Ovary (tissue), 3 donors: ENCODE measurements around the gene PTP4A1.

ENCODE experiments used
- EP300 ChIP-seq: sonication (generic); formaldehyde crosslinking; IDR thresholded peaks from one replicate; pipeline ENCODE4 v1.6.1; 2017; ENCODE audit warnings: antibody characterized with exemption
- POLR2A ChIP-seq: fragments of 450-650 bp; IDR thresholded peaks from one replicate; pipeline ENCODE4 v1.6.1; 2017; ENCODE audit warnings: antibody characterized with exemption, mild to moderate bottlenecking, moderate library complexity
- TF ChIP-seq, protein P1 (sequence below), 3 donors: fragments of 450-650 bp in 2 of 3; fragments of 200-600 bp in 1 of 3; IDR thresholded peaks; one replicate each; pipeline versions ENCODE4 v1.5.1 to v1.8.0; 2016 to 2022; ENCODE audit warnings: antibody characterized with exemption in 3 of 3, mild to moderate bottlenecking in 1 of 3
- donor health status: DM: no; HTN: no; CAD: no.

DNA sequence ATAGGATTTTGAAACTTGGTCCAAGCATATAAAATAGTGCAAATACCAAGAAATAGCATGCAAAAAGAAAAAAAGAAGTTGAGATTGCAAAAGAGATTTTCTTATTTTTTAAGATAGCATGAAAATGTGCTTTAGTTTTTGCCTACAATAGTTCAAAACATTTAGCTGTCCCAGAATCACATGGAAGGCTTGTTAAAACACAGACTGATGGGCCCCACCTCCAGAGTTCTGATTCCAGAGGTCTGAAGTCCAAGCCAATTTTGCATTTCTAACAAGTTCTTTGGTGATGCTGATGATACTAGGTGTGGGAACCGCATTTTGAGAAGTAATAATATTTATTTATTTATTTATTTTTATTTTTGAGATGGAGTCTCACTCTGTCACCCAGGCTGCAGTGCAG is 33.7 kb upstream of the PTP4A1 start:
- TF ChIP-seq, protein P1, sequence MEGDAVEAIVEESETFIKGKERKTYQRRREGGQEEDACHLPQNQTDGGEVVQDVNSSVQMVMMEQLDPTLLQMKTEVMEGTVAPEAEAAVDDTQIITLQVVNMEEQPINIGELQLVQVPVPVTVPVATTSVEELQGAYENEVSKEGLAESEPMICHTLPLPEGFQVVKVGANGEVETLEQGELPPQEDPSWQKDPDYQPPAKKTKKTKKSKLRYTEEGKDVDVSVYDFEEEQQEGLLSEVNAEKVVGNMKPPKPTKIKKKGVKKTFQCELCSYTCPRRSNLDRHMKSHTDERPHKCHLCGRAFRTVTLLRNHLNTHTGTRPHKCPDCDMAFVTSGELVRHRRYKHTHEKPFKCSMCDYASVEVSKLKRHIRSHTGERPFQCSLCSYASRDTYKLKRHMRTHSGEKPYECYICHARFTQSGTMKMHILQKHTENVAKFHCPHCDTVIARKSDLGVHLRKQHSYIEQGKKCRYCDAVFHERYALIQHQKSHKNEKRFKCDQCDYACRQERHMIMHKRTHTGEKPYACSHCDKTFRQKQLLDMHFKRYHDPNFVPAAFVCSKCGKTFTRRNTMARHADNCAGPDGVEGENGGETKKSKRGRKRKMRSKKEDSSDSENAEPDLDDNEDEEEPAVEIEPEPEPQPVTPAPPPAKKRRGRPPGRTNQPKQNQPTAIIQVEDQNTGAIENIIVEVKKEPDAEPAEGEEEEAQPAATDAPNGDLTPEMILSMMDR (IDR thresholded peaks at IDR 0.05): no peak
- TF ChIP-seq POLR2A (no peak), EP300 (no peak)
